HEK293 (cell line): Measurements from ENCODE around the gene DNAAF8.

Experiments
- CTCF ChIA-PET: fragments of 350-600 bp; formaldehyde crosslinking; extraction: SDS; loops from one replicate; lab custom pipeline; 2021; ENCODE audit warnings: antibody characterized with exemption; lab: Yijun Ruan, JAX
- POLR2A ChIA-PET: fragments of 300-600 bp; formaldehyde crosslinking; extraction: SDS; loops from one replicate; lab custom pipeline; 2020; ENCODE audit warnings: antibody characterized with exemption, inconsistent platforms; lab: Yijun Ruan, JAX
- H3K27ac ChIP-seq: fragments of 200-500 bp; sonication (Bioruptor generic); 2 replicates; pipeline ENCODE4 v1.5.1; 2014; ENCODE audit warnings: low read depth, low read length, control low read depth, inconsistent platforms; ENCODE audit errors: extremely low read depth
- H3K36me3 ChIP-seq, 2 experiments: fragments of 200-500 bp in 1 of 2; sonication (Bioruptor generic) in 1 of 2; 1 replicate in 1 of 2; 2 replicates in 1 of 2; pipeline ENCODE4 v1.5.1; 2014 to 2017; ENCODE audit warnings: inconsistent platforms in 2 of 2, low read length in 2 of 2; ENCODE audit not compliant: control insufficient read depth in 2 of 2, insufficient read depth in 1 of 2
- H3K4me1 ChIP-seq: fragments of 200-500 bp; sonication (Bioruptor generic); 2 replicates; pipeline ENCODE4 v1.5.1; 2014; ENCODE audit warnings: mild to moderate bottlenecking, low read length, inconsistent platforms; ENCODE audit not compliant: control insufficient read depth, insufficient read depth
- H3K4me3 ChIP-seq: 2 replicates; pipeline ENCODE4 v1.5.1; 2011; ENCODE audit warnings: low read depth, mild to moderate bottlenecking, control low read depth, low read length, moderate library complexity
- H3K9me3 ChIP-seq: fragments of 200-500 bp; sonication (Bioruptor generic); 2 replicates; pipeline ENCODE4 v1.5.1; 2014; ENCODE audit warnings: low read depth, low read length, inconsistent platforms; ENCODE audit not compliant: control insufficient read depth, insufficient read depth
- GLIS1 ChIP-seq: fragments of 450-650 bp; formaldehyde crosslinking; IDR thresholded peaks from 2 replicates; pipeline ENCODE4 v1.5.1; 2016; ENCODE audit warnings: missing biosample characterization, missing genetic modification characterization
- KLF1 ChIP-seq: fragments of 450-650 bp; formaldehyde crosslinking; IDR thresholded peaks from 2 replicates; pipeline ENCODE4 v1.5.1; 2016; ENCODE audit warnings: missing biosample characterization, missing genetic modification characterization
- MZF1 ChIP-seq: fragments of 450-650 bp; formaldehyde crosslinking; IDR thresholded peaks from 2 replicates; pipeline ENCODE4 v1.5.1; 2017; ENCODE audit warnings: missing biosample characterization, missing genetic modification characterization, borderline replicate concordance
- SCRT1 ChIP-seq: fragments of 450-650 bp; formaldehyde crosslinking; IDR thresholded peaks from 2 replicates; pipeline ENCODE4 v1.5.1; 2016; ENCODE audit warnings: missing biosample characterization, missing genetic modification characterization, borderline replicate concordance
- SP3 ChIP-seq: fragments of 450-650 bp; formaldehyde crosslinking; IDR thresholded peaks from 2 replicates; pipeline ENCODE4 v1.5.1; 2016; ENCODE audit warnings: missing biosample characterization, missing genetic modification characterization
- TRIM28 ChIP-seq: IDR thresholded peaks from 2 replicates; pipeline ENCODE4 v1.6.1; 2011; ENCODE audit warnings: low read length, control low read depth, borderline replicate concordance
- WT1 ChIP-seq: fragments of 450-650 bp; formaldehyde crosslinking; IDR thresholded peaks from 2 replicates; pipeline ENCODE4 v1.5.1; 2016; ENCODE audit warnings: missing biosample characterization, missing genetic modification characterization
- ZBTB48 ChIP-seq: fragments of 450-650 bp; formaldehyde crosslinking; IDR thresholded peaks from 2 replicates; pipeline ENCODE4 v1.5.1; 2016; ENCODE audit warnings: missing biosample characterization, missing genetic modification characterization
- ZFHX2 ChIP-seq: fragments of 450-650 bp; formaldehyde crosslinking; conservative IDR thresholded peaks from 2 replicates; pipeline ENCODE4 v1.5.1; 2016; ENCODE audit warnings: missing biosample characterization, missing genetic modification characterization
- ZFP69B ChIP-seq: fragments of 450-650 bp; formaldehyde crosslinking; IDR thresholded peaks from 2 replicates; pipeline ENCODE4 v1.5.1; 2016; ENCODE audit warnings: missing biosample characterization, missing genetic modification characterization
- ZIC2 ChIP-seq: fragments of 450-650 bp; formaldehyde crosslinking; IDR thresholded peaks from 2 replicates; pipeline ENCODE4 v1.5.1; 2016; ENCODE audit warnings: missing biosample characterization, missing genetic modification characterization
- ZNF133 ChIP-seq: fragments of 450-650 bp; formaldehyde crosslinking; IDR thresholded peaks from 2 replicates; pipeline ENCODE4 v1.5.1; 2016; ENCODE audit warnings: missing biosample characterization, missing genetic modification characterization
- ZNF138 ChIP-seq: fragments of 450-650 bp; formaldehyde crosslinking; IDR thresholded peaks from 2 replicates; pipeline ENCODE4 v1.5.1; 2016; ENCODE audit warnings: missing biosample characterization, missing genetic modification characterization, borderline replicate concordance
- ZNF426 ChIP-seq: fragments of 450-650 bp; formaldehyde crosslinking; IDR thresholded peaks from 2 replicates; pipeline ENCODE4 v1.5.1; 2017; ENCODE audit warnings: missing biosample characterization, missing genetic modification characterization, mild to moderate bottlenecking, inconsistent platforms, moderate library complexity
- ZNF530 ChIP-seq: fragments of 450-650 bp; formaldehyde crosslinking; IDR thresholded peaks from 2 replicates; pipeline ENCODE4 v1.5.1; 2016; ENCODE audit warnings: low read depth, missing biosample characterization, missing genetic modification characterization
- ZNF544 ChIP-seq: fragments of 450-650 bp; formaldehyde crosslinking; IDR thresholded peaks from 2 replicates; pipeline ENCODE4 v1.5.0; 2017; ENCODE audit warnings: missing biosample characterization, missing genetic modification characterization
- ZNF621 ChIP-seq: fragments of 450-650 bp; formaldehyde crosslinking; IDR thresholded peaks from 2 replicates; pipeline ENCODE4 v1.5.1; 2017; ENCODE audit warnings: missing biosample characterization, missing genetic modification characterization
- ZNF623 ChIP-seq: fragments of 450-650 bp; formaldehyde crosslinking; IDR thresholded peaks from 2 replicates; pipeline ENCODE4 v1.5.1; 2016; ENCODE audit warnings: missing biosample characterization, missing genetic modification characterization
- ZNF843 ChIP-seq: fragments of 450-650 bp; formaldehyde crosslinking; IDR thresholded peaks from 2 replicates; pipeline ENCODE4 v1.5.1; 2016; ENCODE audit warnings: missing biosample characterization, missing genetic modification characterization
- ZSCAN16 ChIP-seq: fragments of 450-650 bp; formaldehyde crosslinking; IDR thresholded peaks from 2 replicates; pipeline ENCODE4 v1.5.1; 2016; ENCODE audit warnings: missing biosample characterization, missing genetic modification characterization
- ZSCAN23 ChIP-seq: fragments of 450-650 bp; formaldehyde crosslinking; IDR thresholded peaks from 2 replicates; pipeline ENCODE4 v1.5.1; 2016; ENCODE audit warnings: missing biosample characterization, missing genetic modification characterization
- TF ChIP-seq, protein P1 (sequence below): fragments of 450-650 bp; formaldehyde crosslinking; IDR thresholded peaks from 2 replicates; pipeline ENCODE4 v1.5.1; 2016; ENCODE audit warnings: missing biosample characterization, missing genetic modification characterization
- TF ChIP-seq, protein P2 (sequence below): fragments of 450-650 bp; formaldehyde crosslinking; IDR thresholded peaks from 2 replicates; pipeline ENCODE4 v1.5.1; 2016; ENCODE audit warnings: missing biosample characterization, missing genetic modification characterization
- TF ChIP-seq, protein P3 (sequence below): fragments of 450-650 bp; formaldehyde crosslinking; IDR thresholded peaks from 2 replicates; pipeline ENCODE4 v1.5.1; 2017; ENCODE audit warnings: missing biosample characterization, missing genetic modification characterization
- TF ChIP-seq, protein P4 (sequence below): fragments of 450-650 bp; formaldehyde crosslinking; IDR thresholded peaks from 2 replicates; pipeline ENCODE4 v1.5.1; 2017; ENCODE audit warnings: missing biosample characterization, missing genetic modification characterization
- TF ChIP-seq, protein P5 (sequence below): IDR thresholded peaks from 2 replicates; pipeline ENCODE4 v1.6.1; 2011; ENCODE audit warnings: mild to moderate bottlenecking, low read depth, low read length, borderline replicate concordance
- TF ChIP-seq, protein P6 (sequence below): fragments of 450-650 bp; formaldehyde crosslinking; IDR thresholded peaks from 2 replicates; pipeline ENCODE4 v1.5.1; 2016; ENCODE audit warnings: missing biosample characterization, missing genetic modification characterization
- TF ChIP-seq, protein P7 (sequence below): fragments of 450-650 bp; formaldehyde crosslinking; IDR thresholded peaks from 2 replicates; pipeline ENCODE4 v1.5.1; 2017; ENCODE audit warnings: missing biosample characterization, mild to moderate bottlenecking, missing genetic modification characterization, moderate library complexity

DNAAF8 gene

DNA sequence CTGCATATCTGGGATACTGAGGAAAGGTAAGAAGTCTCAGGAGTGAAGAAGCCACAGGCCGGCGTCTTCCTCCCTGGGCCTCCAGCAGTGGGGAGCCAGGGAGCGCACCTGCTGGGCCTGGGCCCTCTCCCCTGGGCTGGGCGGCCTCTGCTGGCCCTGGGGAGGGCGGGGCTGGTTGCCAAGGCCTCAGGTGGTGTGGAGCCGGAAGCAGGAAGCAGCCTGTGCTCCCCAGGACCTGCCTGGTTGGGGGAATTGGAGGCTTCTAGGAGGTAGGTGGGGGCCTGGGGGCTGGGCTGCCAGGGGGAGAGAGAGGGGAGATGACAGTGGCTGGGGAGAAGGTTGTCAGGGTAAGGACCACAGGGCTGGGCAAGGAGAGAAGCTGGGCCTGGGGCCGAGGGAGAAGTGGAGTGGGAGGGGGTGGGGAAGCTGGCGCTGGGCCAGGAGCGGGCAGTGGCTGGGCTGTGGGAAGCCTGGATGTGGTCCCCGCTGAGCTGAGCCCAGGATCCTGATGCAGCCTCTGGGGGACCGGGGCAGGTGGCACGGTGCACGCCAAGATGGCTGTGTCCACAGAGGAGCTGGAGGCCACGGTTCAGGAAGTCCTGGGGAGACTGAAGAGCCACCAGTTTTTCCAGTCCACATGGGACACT is 61.0 kb downstream of the DNAAF8 start, which contains the start of gene SMIM22:
Gene SMIM22 (plus strand): TSS at position 189 of the 647 bp plus-strand sequence. CDS start 366 bp downstream, at position 555.
- Histone ChIP-seq H3K4me1 (no peaks in the 10 kb centered on the region), H3K4me3 (no peak within 1 kb of the TSS), H3K9me3 (no peaks in the 10 kb centered on the region), H3K27ac (no peak within 1 kb of the TSS), H3K36me3 (peaks cover 0 to 26% of the 10 kb centered on the region in 2 experiments; a peak in 1 of 3 replicates)
- ChIA-PET CTCF (no interaction called here), POLR2A (interaction anchor here (0.6 kb wide), 2 partner anchors 11 to 168 kb away, joined by 3 read pairs; no protein-coding TSS in a partner anchor)
- TF ChIP-seq GLIS1 (tag by site-specific recombination) (0 out of 2 replicates have a peak, but pooled peaks have one; percentile 18), ZIC2 (peak; percentile 63), ZSCAN16 (tag by site-specific recombination) (no peak), TRIM28 (no peak), ZNF843 (tag by site-specific recombination) (no peak), ZBTB48 (peak; percentile 55; the same call in 1 of the 2 replicates), KLF1 (peak; percentile 35; the same call in 1 of the 2 replicates), ZSCAN23 (tag by site-specific recombination) (no peak), ZNF138 (no peak), SCRT1 (tag by site-specific recombination) (no peak), ZNF133 (no peak), ZNF544 (tag by site-specific recombination) (no peak), ZNF426 (tag by site-specific recombination) (no peak), SP3 (tag by site-specific recombination) (no peak), WT1 (tag by site-specific recombination) (no peak), ZFP69B (tag by site-specific recombination) (peak; percentile 35; the same call in 1 of the 2 replicates), ZNF621 (no peak), MZF1 (no peak), ZFHX2 (tag by site-specific recombination) (peak; percentile 54), ZNF530 (tag by site-specific recombination) (no peak), ZNF623 (tag by site-specific recombination) (0 out of 2 replicates have a peak, but pooled peaks have one; percentile 8)
- TF ChIP-seq, protein P1, sequence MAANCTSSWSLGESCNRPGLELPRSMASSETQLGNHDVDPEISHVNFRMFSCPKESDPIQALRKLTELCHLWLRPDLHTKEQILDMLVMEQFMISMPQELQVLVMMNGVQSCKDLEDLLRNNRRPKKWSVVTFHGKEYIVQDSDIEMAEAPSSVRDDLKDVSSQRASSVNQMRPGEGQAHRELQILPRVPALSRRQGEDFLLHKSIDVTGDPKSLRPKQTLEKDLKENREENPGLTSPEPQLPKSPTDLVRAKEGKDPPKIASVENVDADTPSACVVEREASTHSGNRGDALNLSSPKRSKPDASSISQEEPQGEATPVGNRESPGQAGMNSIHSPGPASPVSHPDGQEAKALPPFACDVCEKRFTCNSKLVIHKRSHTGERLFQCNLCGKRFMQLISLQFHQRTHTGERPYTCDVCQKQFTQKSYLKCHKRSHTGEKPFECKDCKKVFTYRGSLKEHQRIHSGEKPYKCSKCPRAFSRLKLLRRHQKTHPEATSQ (tag by site-specific recombination) = no peak
- TF ChIP-seq, protein P2, sequence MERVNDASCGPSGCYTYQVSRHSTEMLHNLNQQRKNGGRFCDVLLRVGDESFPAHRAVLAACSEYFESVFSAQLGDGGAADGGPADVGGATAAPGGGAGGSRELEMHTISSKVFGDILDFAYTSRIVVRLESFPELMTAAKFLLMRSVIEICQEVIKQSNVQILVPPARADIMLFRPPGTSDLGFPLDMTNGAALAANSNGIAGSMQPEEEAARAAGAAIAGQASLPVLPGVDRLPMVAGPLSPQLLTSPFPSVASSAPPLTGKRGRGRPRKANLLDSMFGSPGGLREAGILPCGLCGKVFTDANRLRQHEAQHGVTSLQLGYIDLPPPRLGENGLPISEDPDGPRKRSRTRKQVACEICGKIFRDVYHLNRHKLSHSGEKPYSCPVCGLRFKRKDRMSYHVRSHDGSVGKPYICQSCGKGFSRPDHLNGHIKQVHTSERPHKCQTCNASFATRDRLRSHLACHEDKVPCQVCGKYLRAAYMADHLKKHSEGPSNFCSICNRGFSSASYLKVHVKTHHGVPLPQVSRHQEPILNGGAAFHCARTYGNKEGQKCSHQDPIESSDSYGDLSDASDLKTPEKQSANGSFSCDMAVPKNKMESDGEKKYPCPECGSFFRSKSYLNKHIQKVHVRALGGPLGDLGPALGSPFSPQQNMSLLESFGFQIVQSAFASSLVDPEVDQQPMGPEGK (tag by site-specific recombination) = peak; percentile 43
- TF ChIP-seq, protein P3, sequence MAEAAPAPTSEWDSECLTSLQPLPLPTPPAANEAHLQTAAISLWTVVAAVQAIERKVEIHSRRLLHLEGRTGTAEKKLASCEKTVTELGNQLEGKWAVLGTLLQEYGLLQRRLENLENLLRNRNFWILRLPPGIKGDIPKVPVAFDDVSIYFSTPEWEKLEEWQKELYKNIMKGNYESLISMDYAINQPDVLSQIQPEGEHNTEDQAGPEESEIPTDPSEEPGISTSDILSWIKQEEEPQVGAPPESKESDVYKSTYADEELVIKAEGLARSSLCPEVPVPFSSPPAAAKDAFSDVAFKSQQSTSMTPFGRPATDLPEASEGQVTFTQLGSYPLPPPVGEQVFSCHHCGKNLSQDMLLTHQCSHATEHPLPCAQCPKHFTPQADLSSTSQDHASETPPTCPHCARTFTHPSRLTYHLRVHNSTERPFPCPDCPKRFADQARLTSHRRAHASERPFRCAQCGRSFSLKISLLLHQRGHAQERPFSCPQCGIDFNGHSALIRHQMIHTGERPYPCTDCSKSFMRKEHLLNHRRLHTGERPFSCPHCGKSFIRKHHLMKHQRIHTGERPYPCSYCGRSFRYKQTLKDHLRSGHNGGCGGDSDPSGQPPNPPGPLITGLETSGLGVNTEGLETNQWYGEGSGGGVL (tag by site-specific recombination) = peak; percentile 61
- TF ChIP-seq, protein P4, sequence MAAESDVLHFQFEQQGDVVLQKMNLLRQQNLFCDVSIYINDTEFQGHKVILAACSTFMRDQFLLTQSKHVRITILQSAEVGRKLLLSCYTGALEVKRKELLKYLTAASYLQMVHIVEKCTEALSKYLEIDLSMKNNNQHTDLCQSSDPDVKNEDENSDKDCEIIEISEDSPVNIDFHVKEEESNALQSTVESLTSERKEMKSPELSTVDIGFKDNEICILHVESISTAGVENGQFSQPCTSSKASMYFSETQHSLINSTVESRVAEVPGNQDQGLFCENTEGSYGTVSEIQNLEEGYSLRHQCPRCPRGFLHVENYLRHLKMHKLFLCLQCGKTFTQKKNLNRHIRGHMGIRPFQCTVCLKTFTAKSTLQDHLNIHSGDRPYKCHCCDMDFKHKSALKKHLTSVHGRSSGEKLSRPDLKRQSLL (tag by site-specific recombination) = no peak
- TF ChIP-seq, protein P5, sequence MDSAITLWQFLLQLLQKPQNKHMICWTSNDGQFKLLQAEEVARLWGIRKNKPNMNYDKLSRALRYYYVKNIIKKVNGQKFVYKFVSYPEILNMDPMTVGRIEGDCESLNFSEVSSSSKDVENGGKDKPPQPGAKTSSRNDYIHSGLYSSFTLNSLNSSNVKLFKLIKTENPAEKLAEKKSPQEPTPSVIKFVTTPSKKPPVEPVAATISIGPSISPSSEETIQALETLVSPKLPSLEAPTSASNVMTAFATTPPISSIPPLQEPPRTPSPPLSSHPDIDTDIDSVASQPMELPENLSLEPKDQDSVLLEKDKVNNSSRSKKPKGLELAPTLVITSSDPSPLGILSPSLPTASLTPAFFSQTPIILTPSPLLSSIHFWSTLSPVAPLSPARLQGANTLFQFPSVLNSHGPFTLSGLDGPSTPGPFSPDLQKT = no peak
- TF ChIP-seq, protein P6, sequence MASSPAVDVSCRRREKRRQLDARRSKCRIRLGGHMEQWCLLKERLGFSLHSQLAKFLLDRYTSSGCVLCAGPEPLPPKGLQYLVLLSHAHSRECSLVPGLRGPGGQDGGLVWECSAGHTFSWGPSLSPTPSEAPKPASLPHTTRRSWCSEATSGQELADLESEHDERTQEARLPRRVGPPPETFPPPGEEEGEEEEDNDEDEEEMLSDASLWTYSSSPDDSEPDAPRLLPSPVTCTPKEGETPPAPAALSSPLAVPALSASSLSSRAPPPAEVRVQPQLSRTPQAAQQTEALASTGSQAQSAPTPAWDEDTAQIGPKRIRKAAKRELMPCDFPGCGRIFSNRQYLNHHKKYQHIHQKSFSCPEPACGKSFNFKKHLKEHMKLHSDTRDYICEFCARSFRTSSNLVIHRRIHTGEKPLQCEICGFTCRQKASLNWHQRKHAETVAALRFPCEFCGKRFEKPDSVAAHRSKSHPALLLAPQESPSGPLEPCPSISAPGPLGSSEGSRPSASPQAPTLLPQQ (tag by site-specific recombination) = peak; percentile 74
- TF ChIP-seq, protein P7, sequence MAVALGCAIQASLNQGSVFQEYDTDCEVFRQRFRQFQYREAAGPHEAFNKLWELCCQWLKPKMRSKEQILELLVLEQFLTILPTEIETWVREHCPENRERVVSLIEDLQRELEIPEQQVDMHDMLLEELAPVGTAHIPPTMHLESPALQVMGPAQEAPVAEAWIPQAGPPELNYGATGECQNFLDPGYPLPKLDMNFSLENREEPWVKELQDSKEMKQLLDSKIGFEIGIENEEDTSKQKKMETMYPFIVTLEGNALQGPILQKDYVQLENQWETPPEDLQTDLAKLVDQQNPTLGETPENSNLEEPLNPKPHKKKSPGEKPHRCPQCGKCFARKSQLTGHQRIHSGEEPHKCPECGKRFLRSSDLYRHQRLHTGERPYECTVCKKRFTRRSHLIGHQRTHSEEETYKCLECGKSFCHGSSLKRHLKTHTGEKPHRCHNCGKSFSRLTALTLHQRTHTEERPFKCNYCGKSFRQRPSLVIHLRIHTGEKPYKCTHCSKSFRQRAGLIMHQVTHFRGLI (tag by site-specific recombination) = no peak
